Measurements from ENCODE around the gene SLC38A11.
"Not testable (repeated sequence)": the region's sequence is repeated elsewhere in the genome, so short reads cannot be mapped to it uniquely, and the experiment has no call there.

Gene SLC38A11

GRCh38 chr2:164869420-164869772 is 85.9 kb downstream of the SLC38A11 start:
- Histone ChIP-seq H3K9me3 (ENCODE audit: control insufficient read depth in 1 of 2, low read length in 2 of 2) (no peaks in the 10 kb centered on the region), H3K27ac (ENCODE audit: low read length) (no peak overlapping the region), H3K27me3 (ENCODE audit: low read depth, low read length) (no peaks in the 10 kb centered on the region), H3K36me3 (ENCODE audit: control insufficient read depth in 1 of 2, insufficient read depth in 2 of 2, low read length in 2 of 2) (no peaks in the 10 kb centered on the region), H3K4me1 (ENCODE audit: control insufficient read depth in 1 of 2, insufficient read depth in 2 of 2, low read length in 2 of 2) (no peaks in the 10 kb centered on the region), H3K4me3 (ENCODE audit: low read depth in 1 of 2, low read length in 2 of 2) (no peak overlapping the region)

DNA sequence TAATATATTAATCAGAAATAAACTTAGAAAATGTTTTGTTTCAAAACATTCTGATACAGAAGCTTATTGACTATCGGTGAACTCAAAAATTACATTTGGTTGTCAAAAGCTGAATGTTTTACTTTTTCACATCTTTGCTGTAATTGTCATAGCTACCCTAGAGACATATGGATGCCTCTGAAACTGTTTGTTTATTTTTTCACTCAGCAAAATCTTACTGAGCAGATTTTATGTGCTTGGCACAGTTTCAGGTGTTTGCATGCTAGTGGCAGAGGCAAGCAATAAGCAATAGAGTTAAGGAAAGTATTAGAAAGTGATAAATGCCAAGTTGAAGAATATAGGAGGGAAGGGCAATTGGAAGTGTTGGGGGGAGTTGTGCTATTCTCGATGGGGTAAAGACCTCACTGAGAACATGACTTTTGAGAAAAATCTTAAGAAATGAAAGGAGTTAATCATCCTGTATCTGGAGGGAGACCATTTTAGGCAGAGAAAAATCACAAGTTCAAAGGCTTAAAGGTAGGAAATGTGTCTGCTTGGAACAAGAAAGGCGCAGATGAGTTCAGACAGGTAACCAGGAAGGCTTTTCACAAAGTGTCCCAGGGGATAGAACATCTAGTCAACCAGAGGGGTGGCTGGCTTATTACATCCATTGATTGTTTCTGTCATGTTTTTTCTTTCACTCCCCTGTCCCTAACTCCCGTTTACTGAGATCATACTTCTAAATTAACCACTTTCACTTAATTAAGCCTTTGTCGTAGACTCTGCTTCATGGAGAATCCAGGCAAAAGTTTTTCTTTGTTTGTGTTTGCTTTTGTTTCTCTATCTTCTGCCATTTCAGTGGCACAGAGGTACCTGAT is 86.5 kb downstream of the SLC38A11 start:
- H3K36me3 ChIP-seq (ENCODE audit: control insufficient read depth in 1 of 2, insufficient read depth in 2 of 2, low read length in 2 of 2), result no peaks in the 10 kb centered on the region
- no peaks in the 10 kb centered on the region for H3K27me3 ChIP-seq (ENCODE audit: low read depth, low read length)
- H3K9me3 ChIP-seq (ENCODE audit: control insufficient read depth in 1 of 2, low read length in 2 of 2), result no peaks in the 10 kb centered on the region
- no peak overlapping the region for H3K27ac ChIP-seq (ENCODE audit: low read length)
- H3K4me1 ChIP-seq (ENCODE audit: control insufficient read depth in 1 of 2, insufficient read depth in 2 of 2, low read length in 2 of 2), result no peaks in the 10 kb centered on the region
- no peak overlapping the region for H3K4me3 ChIP-seq (ENCODE audit: low read depth in 1 of 2, low read length in 2 of 2)

DNA sequence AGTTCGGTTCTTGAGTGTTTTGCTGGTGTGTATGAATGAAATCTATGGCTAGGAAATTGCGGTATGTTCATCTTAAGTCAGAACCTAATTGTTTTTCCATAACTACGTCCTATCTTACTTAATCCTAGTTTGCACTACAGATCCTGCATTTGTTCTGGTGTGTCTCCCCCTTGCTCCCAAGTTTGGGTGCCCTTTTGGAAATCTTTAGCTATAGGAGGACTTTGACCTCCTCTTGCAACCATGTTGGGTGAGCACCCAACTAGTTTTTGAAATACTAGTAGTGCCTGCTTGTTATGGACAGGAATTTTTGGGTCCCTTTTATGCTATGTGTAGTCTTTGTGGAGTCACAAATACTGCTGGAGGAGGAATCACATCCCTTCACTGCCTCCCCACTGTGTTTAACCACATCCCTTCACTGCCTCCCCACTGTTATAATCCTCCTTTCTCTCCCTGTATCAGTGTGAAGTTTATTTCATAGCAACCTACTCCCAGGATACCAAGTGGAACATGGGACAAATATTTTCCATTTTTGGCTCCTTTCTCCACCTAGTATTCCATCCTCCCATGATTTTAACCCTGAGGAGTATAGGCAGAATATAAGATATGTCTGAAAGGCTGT is 87.4 kb downstream of the SLC38A11 start:
- no peak overlapping the region for H3K4me3 ChIP-seq (ENCODE audit: low read depth in 1 of 2, low read length in 2 of 2)
- H3K9me3 ChIP-seq (ENCODE audit: control insufficient read depth in 1 of 2, low read length in 2 of 2), result no peaks in the 10 kb centered on the region
- no peaks in the 10 kb centered on the region for H3K36me3 ChIP-seq (ENCODE audit: control insufficient read depth in 1 of 2, insufficient read depth in 2 of 2, low read length in 2 of 2)
- H3K4me1 ChIP-seq (ENCODE audit: control insufficient read depth in 1 of 2, insufficient read depth in 2 of 2, low read length in 2 of 2), result no peaks in the 10 kb centered on the region
- no peaks in the 10 kb centered on the region for H3K27me3 ChIP-seq (ENCODE audit: low read depth, low read length)
- H3K27ac ChIP-seq (ENCODE audit: low read length), result no peak overlapping the region

GRCh38 chr2:164866381-164866780 is 88.9 kb downstream of the SLC38A11 start:
- not testable (repeated sequence) for H3K36me3 ChIP-seq (ENCODE audit: control insufficient read depth in 1 of 2, insufficient read depth in 2 of 2, low read length in 2 of 2)

DNA sequence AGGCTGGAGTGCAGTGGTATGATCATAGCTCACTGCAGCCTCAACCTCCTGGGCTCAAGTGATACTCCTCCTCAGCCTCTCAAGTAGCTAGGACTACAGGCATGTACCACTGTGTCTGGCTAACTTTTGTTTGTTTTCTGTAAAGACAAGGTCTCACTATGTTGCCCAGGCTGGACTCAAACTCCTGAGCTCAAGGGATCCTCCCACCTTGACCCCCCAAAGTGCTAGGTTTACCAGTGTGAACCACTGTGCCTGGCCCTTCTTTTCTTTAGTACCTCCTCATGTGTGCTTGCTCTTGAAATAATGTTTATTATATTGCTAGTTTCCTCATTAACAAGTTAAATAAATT is 94.7 kb downstream of the SLC38A11 start:
- H3K27me3 ChIP-seq (ENCODE audit: low read depth, low read length), result no peaks in the 10 kb centered on the region
- H3K27ac ChIP-seq (ENCODE audit: low read length), result no peak overlapping the region
- no peaks in the 10 kb centered on the region for H3K36me3 ChIP-seq (ENCODE audit: control insufficient read depth in 1 of 2, insufficient read depth in 2 of 2, low read length in 2 of 2)
- H3K4me1 ChIP-seq (ENCODE audit: control insufficient read depth in 1 of 2, insufficient read depth in 2 of 2, low read length in 2 of 2), result no peaks in the 10 kb centered on the region
- H3K9me3 ChIP-seq (ENCODE audit: control insufficient read depth in 1 of 2, low read length in 2 of 2), result no peaks in the 10 kb centered on the region
- H3K4me3 ChIP-seq (ENCODE audit: low read depth in 1 of 2, low read length in 2 of 2), result no peak overlapping the region

More at GRCh38 chr2:164866381-164866780, 88.9 kb downstream of the SLC38A11 start:
- H3K4me1 ChIP-seq (ENCODE audit: control insufficient read depth in 1 of 2, insufficient read depth in 2 of 2, low read length in 2 of 2); H3K27me3 ChIP-seq (ENCODE audit: low read depth, low read length); H3K27ac ChIP-seq (ENCODE audit: low read length); H3K4me3 ChIP-seq (ENCODE audit: low read depth in 1 of 2, low read length in 2 of 2); H3K9me3 ChIP-seq (ENCODE audit: control insufficient read depth in 1 of 2, low read length in 2 of 2): not testable (repeated sequence)

DNA sequence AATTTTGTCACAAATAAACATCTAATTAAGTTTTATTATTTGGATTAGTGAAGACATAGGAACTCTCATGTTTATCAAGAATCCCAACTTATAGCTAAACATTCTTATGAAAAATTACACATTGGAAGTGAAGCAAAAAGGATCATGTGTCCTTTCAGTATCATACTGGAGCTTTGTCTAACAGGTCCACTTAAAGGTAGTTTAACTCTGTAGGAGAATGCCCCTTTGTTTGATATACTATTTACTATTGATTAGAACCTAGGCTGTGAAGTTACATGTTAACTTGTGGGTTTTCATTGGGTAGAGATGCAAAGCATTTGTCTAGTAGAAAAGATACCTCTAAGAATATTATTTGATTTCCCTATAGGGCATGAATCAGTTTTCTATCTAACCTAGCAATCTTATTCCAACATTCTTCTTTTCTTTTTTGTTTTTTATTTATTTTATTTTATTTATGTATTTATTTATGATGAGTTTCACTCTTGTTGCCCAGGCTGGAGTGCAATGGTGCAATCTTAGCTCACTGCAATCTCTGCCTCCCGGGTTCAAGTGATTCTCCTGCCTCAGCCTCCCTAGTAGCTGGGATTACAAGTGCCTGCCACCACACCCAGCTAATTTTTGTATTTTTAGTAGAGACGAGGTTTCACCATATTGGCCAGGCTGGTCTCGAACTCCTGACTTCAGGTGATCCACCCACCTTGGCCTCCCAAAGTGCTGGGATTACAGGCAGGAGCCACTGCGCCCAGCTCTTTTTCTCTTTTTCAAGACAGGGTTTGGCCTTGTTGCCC is 95.2 kb downstream of the SLC38A11 start:
- H3K4me1 ChIP-seq (ENCODE audit: control insufficient read depth in 1 of 2, insufficient read depth in 2 of 2, low read length in 2 of 2); H3K27ac ChIP-seq (ENCODE audit: low read length); H3K4me3 ChIP-seq (ENCODE audit: low read depth in 1 of 2, low read length in 2 of 2); H3K36me3 ChIP-seq (ENCODE audit: control insufficient read depth in 1 of 2, insufficient read depth in 2 of 2, low read length in 2 of 2); H3K9me3 ChIP-seq (ENCODE audit: control insufficient read depth in 1 of 2, low read length in 2 of 2); H3K27me3 ChIP-seq (ENCODE audit: low read depth, low read length): not testable (repeated sequence)

DNA sequence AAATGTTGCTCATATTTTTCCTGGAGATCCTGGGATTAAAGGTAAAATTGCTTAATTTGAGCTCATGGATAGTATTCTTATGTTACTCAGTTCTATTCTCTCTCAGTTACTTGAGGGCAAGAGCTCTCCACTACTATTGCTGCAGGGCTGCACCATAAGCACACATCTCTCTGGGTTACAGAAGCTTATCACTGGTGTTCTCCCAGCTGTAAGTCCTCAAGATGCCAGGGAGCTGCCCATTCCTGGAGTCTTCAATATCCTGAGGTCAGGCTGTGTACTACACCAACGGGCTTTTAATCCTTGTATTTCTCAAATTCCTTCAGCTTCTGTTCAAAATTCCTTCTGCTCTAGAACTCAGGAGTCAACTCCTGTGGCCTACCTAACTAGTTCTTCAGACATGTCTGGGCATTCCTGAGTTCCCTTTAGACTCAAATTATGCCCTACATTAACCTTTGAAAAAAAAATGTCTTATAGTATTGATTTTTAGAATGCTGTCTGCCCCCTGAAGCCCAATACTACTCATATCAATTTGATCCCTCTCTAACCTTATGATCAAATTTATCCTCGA is 96.0 kb downstream of the SLC38A11 start:
- Histone ChIP-seq H3K9me3 (ENCODE audit: control insufficient read depth in 1 of 2, low read length in 2 of 2) (no peaks in the 10 kb centered on the region), H3K4me3 (ENCODE audit: low read depth in 1 of 2, low read length in 2 of 2) (no peak overlapping the region), H3K4me1 (ENCODE audit: control insufficient read depth in 1 of 2, insufficient read depth in 2 of 2, low read length in 2 of 2) (no peaks in the 10 kb centered on the region), H3K27ac (ENCODE audit: low read length) (no peak overlapping the region), H3K36me3 (ENCODE audit: control insufficient read depth in 1 of 2, insufficient read depth in 2 of 2, low read length in 2 of 2) (no peaks in the 10 kb centered on the region), H3K27me3 (ENCODE audit: low read depth, low read length) (no peaks in the 10 kb centered on the region)

DNA sequence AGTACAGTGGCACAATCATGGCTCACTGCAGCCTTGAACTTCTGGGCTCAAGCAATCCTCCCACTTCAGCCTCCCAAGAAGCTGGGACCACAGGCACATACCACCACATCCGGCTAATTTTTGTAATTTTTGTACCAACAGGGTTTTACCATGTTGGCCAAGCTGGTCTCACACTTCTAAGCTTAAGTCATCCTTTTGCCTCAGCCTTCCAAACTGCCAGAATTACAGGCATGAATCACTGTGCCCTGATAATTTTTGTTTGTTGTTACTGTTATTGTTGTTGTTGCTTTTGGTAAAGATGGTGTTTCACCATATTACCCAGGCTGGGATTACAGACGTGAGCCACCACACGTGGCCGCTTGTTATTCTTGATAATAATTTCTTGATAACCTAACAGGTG is 103.2 kb downstream of the SLC38A11 start:
- Histone ChIP-seq H3K9me3 (ENCODE audit: control insufficient read depth in 1 of 2, low read length in 2 of 2) (no peaks in the 10 kb centered on the region), H3K4me1 (ENCODE audit: control insufficient read depth in 1 of 2, insufficient read depth in 2 of 2, low read length in 2 of 2) (no peaks in the 10 kb centered on the region), H3K27ac (ENCODE audit: low read length) (no peak overlapping the region), H3K4me3 (ENCODE audit: low read depth in 1 of 2, low read length in 2 of 2) (no peak overlapping the region), H3K27me3 (ENCODE audit: low read depth, low read length) (no peaks in the 10 kb centered on the region), H3K36me3 (ENCODE audit: control insufficient read depth in 1 of 2, insufficient read depth in 2 of 2, low read length in 2 of 2) (no peaks in the 10 kb centered on the region)

- no peaks in the 10 kb centered on the region for H3K36me3 ChIP-seq (ENCODE audit: control insufficient read depth in 1 of 2, insufficient read depth in 2 of 2, low read length in 2 of 2)
- no peak overlapping the region for H3K4me3 ChIP-seq (ENCODE audit: low read depth in 1 of 2, low read length in 2 of 2)
- no peaks in the 10 kb centered on the region for H3K9me3 ChIP-seq (ENCODE audit: control insufficient read depth in 1 of 2, low read length in 2 of 2)
- H3K4me1 ChIP-seq (ENCODE audit: control insufficient read depth in 1 of 2, insufficient read depth in 2 of 2, low read length in 2 of 2), result no peaks in the 10 kb centered on the region
- H3K27me3 ChIP-seq (ENCODE audit: low read depth, low read length), result no peaks in the 10 kb centered on the region
- no peak overlapping the region for H3K27ac ChIP-seq (ENCODE audit: low read length)
Observed at GRCh38 chr2:164850235-164850634, 105.1 kb downstream of the SLC38A11 start.

GRCh38 chr2:164849506-164849905 is 105.8 kb downstream of the SLC38A11 start:
- Histone ChIP-seq H3K27me3 (ENCODE audit: low read depth, low read length) (no peaks in the 10 kb centered on the region), H3K4me1 (ENCODE audit: control insufficient read depth in 1 of 2, insufficient read depth in 2 of 2, low read length in 2 of 2) (no peaks in the 10 kb centered on the region), H3K36me3 (ENCODE audit: control insufficient read depth in 1 of 2, insufficient read depth in 2 of 2, low read length in 2 of 2) (no peaks in the 10 kb centered on the region), H3K9me3 (ENCODE audit: control insufficient read depth in 1 of 2, low read length in 2 of 2) (no peaks in the 10 kb centered on the region), H3K4me3 (ENCODE audit: low read depth in 1 of 2, low read length in 2 of 2) (no peak overlapping the region), H3K27ac (ENCODE audit: low read length) (no peak overlapping the region)

- no peak overlapping the region for H3K4me3 ChIP-seq (ENCODE audit: low read depth in 1 of 2, low read length in 2 of 2)
- no peaks in the 10 kb centered on the region for H3K27me3 ChIP-seq (ENCODE audit: low read depth, low read length)
- H3K9me3 ChIP-seq (ENCODE audit: control insufficient read depth in 1 of 2, low read length in 2 of 2), result no peaks in the 10 kb centered on the region
- no peaks in the 10 kb centered on the region for H3K4me1 ChIP-seq (ENCODE audit: control insufficient read depth in 1 of 2, insufficient read depth in 2 of 2, low read length in 2 of 2)
- no peaks in the 10 kb centered on the region for H3K36me3 ChIP-seq (ENCODE audit: control insufficient read depth in 1 of 2, insufficient read depth in 2 of 2, low read length in 2 of 2)
- H3K27ac ChIP-seq (ENCODE audit: low read length), result no peak overlapping the region
Observed at GRCh38 chr2:164847981-164848741, 107.2 kb downstream of the SLC38A11 start.

Data from muscle layer of duodenum (tissue), 2 donors.